ENCODE data around the gene SLC1A2. TPM values are rescaled to one million over a fixed set of nuclear protein-coding genes. Genes with fewer than 3 reads are reported as not detected.

The SLC1A2 gene
- total and polyA plus RNA-seq, 3 donors from 2014 or later, result 0.74 to 7.5 (median 1.1) TPM

DNA sequence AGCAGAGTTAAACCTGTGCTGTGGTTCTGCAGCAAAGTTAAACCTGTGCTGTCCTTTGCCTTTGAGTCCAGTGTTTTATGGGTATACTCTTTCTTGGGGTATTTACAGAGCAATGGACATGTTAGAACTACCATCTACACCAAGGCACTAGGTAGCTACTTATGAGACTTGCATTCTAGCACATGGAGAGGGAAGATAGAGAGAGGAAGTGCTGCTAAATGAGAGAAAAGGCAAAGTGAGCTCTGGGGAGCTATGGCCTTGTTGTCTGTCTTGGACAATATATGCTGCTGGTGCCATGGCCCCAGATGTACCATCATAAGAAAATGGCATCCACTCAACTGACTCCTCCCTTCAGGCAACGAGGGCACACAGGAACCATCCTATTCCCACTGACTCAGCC lies 91.5 kb downstream of the SLC1A2 start:
- TF ChIP-seq POLR2A (IDR thresholded peaks at IDR 0.05), result no peak
- TF ChIP-seq, protein P1, sequence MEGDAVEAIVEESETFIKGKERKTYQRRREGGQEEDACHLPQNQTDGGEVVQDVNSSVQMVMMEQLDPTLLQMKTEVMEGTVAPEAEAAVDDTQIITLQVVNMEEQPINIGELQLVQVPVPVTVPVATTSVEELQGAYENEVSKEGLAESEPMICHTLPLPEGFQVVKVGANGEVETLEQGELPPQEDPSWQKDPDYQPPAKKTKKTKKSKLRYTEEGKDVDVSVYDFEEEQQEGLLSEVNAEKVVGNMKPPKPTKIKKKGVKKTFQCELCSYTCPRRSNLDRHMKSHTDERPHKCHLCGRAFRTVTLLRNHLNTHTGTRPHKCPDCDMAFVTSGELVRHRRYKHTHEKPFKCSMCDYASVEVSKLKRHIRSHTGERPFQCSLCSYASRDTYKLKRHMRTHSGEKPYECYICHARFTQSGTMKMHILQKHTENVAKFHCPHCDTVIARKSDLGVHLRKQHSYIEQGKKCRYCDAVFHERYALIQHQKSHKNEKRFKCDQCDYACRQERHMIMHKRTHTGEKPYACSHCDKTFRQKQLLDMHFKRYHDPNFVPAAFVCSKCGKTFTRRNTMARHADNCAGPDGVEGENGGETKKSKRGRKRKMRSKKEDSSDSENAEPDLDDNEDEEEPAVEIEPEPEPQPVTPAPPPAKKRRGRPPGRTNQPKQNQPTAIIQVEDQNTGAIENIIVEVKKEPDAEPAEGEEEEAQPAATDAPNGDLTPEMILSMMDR (IDR thresholded peaks at IDR 0.05), result no peak
- H3K36me3 ChIP-seq (ENCODE audit: low read depth, missing control alignments), result no peaks in the 10 kb centered on the region
- DNase-seq, result no peak
- 87 to 100% methylated on average over 1 of the region's 1 CpG for WGBS, 2 donors
- no peak overlapping the region for H3K4me3 ChIP-seq
- H3K27ac ChIP-seq, result no peak overlapping the region
- H3K9me3 ChIP-seq, result no peaks in the 10 kb centered on the region
- no peaks in the 10 kb centered on the region for H3K4me1 ChIP-seq
- H3K27me3 ChIP-seq, result no peaks in the 10 kb centered on the region
- intact Hi-C loops (cut with DNase I; ENCODE audit: low total_unique reads), result no loop called here

DNA sequence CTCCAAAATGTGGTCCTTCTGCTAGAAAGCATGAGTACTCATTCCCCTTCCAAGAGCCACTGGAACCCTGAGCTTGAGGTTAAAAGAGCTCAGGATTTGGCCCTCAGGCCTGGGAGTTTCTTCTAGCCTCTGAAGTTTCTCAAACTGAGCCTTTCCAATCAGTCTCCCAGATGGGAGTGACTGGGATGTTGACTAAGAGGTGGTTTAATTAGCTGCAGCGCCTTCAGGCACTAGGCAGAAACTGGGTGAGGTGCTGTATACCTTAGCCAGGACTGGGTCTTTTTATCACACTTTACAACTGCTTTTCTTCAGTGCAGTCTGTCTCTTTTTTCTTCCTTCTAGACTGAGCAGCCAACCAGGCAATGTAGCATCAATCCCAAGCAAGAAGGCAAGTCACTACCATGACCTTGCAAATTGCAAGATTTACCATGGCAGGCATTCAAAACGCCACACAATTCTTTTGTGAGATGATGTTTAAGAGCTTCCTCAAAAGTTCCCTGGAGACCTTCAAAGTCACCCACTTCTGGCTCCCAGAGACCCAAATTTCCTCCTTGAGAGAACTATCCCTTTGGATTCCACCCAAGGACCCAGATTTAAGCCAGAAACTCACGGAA lies 93.0 kb downstream of the SLC1A2 start:
- no peak for DNase-seq
- intact Hi-C loops (cut with DNase I; ENCODE audit: low total_unique reads), result no loop called here
- 92 to 95% methylated on average over 3 of the region's 3 CpGs for WGBS, 2 donors
- Histone ChIP-seq H3K4me3 (no peak overlapping the region), H3K27me3 (no peaks in the 10 kb centered on the region), H3K4me1 (no peaks in the 10 kb centered on the region), H3K9me3 (no peaks in the 10 kb centered on the region), H3K36me3 (ENCODE audit: low read depth, missing control alignments) (no peaks in the 10 kb centered on the region), H3K27ac (no peak overlapping the region)
- no peak for TF ChIP-seq POLR2A (IDR thresholded peaks at IDR 0.05)
- TF ChIP-seq, protein P1 (IDR thresholded peaks at IDR 0.05), result no peak

DNA sequence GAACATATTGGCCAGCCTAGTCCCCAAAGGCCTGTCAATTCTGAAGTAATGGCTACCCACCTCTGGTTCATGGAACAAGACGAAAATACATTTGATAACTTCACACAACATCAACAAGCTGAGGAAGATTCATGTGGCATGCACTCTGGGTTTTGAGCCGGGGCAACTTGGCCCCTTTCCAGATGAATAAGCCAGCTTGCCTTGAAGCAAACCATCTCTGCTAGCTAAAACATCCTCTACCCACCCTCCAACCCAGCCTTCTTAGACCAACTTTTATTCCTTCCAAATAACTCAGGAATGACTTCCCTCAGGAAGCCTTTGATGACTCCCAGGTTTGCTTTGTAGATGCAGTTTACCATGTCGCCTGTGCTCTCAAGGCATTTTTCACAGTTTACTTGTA lies 94.4 kb downstream of the SLC1A2 start:
- intact Hi-C loops (cut with DNase I; ENCODE audit: low total_unique reads), result no loop called here
- Histone ChIP-seq H3K4me1 (no peaks in the 10 kb centered on the region), H3K4me3 (no peak overlapping the region), H3K27me3 (no peaks in the 10 kb centered on the region), H3K27ac (no peak overlapping the region), H3K9me3 (no peaks in the 10 kb centered on the region), H3K36me3 (ENCODE audit: low read depth, missing control alignments) (no peaks in the 10 kb centered on the region)
- WGBS, 2 donors, result 88 to 93% methylated on average over 3 of the region's 3 CpGs
- DNase-seq, result no peak
- no peak for TF ChIP-seq POLR2A (IDR thresholded peaks at IDR 0.05)
- TF ChIP-seq, protein P1 (IDR thresholded peaks at IDR 0.05), result no peak

DNA sequence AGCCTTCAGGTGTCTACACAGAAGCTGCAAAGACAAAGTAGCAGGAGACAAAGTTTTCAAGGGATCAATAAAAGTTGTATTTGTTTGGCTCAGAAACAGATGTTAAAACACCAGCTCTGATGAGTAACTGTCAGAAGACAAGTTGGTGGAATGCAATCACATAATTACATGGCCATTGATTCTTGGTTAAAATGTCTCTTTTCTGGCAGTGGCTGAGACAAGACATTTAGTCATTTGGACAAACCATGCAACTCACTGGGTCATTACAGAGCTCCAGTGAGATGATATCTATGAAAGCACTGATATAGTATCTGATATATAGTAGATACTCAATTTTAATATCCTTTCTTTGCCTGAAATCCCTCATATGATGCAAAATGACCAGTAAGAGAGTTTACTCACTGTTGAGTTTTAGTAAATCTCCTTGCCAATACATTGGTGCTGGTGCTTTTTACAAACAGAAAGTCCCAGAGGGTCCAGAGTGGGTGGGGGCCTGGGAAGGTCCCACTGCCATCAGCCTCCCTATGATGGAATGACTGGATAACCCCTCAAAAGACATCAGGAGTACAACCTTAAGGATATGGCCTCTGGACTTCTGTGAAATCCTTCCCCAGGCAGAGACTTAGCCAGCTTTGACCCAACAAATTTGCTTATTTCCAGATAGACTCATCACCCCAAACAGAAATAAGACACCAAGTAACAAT lies 95.0 kb downstream of the SLC1A2 start:
- no peaks in the 10 kb centered on the region for H3K4me1 ChIP-seq
- H3K9me3 ChIP-seq, result no peaks in the 10 kb centered on the region
- intact Hi-C loops (cut with DNase I; ENCODE audit: low total_unique reads), result no loop called here
- TF ChIP-seq, protein P1 (IDR thresholded peaks at IDR 0.05), result no peak
- no peak for TF ChIP-seq POLR2A (IDR thresholded peaks at IDR 0.05)
- no peak overlapping the region for H3K27ac ChIP-seq
- DNase-seq, result no peak
- no peaks in the 10 kb centered on the region for H3K36me3 ChIP-seq (ENCODE audit: low read depth, missing control alignments)
- no peak overlapping the region for H3K4me3 ChIP-seq
- no peaks in the 10 kb centered on the region for H3K27me3 ChIP-seq
